Spleen (tissue), 7 donors: Measurements from ENCODE around the gene TRPV4.

Experiments
- POLR2A ChIP-seq, 3 donors: fragments of 450-650 bp; IDR thresholded peaks; one replicate each; pipeline ENCODE4 v1.5.1; 2017; ENCODE audit warnings: antibody characterized with exemption in 3 of 3, mild to moderate bottlenecking in 1 of 3
- POLR2AphosphoS5 ChIP-seq, 3 donors: sonication (generic); formaldehyde crosslinking; IDR thresholded peaks; one replicate each; pipeline ENCODE4 v1.5.1; 2017; ENCODE audit warnings: antibody characterized with exemption in 3 of 3
- TF ChIP-seq, protein P1 (sequence below), 11 experiments: fragments of 200-600 bp in 7 of 11; fragments of 450-650 bp in 4 of 11; sonication (generic) in 4 of 11; IDR thresholded peaks in 8 of 11; conservative IDR thresholded peaks in 3 of 11; 1 replicate in 7 of 11; 2 replicates in 4 of 11; pipeline versions ENCODE4 v1.4.0 to v1.8.0; 2016 to 2021; ENCODE audit warnings: antibody characterized with exemption in 11 of 11, inconsistent platforms in 4 of 11, mild to moderate bottlenecking in 1 of 11
- donor health status: DM: no; HTN: no; CAD: no; lungs with moderate emphysema.
- donor health status: DM: no; HTN: no; CAD: no.
- donor health status: DM: no; HTN: no; CAD: no.

DNA sequence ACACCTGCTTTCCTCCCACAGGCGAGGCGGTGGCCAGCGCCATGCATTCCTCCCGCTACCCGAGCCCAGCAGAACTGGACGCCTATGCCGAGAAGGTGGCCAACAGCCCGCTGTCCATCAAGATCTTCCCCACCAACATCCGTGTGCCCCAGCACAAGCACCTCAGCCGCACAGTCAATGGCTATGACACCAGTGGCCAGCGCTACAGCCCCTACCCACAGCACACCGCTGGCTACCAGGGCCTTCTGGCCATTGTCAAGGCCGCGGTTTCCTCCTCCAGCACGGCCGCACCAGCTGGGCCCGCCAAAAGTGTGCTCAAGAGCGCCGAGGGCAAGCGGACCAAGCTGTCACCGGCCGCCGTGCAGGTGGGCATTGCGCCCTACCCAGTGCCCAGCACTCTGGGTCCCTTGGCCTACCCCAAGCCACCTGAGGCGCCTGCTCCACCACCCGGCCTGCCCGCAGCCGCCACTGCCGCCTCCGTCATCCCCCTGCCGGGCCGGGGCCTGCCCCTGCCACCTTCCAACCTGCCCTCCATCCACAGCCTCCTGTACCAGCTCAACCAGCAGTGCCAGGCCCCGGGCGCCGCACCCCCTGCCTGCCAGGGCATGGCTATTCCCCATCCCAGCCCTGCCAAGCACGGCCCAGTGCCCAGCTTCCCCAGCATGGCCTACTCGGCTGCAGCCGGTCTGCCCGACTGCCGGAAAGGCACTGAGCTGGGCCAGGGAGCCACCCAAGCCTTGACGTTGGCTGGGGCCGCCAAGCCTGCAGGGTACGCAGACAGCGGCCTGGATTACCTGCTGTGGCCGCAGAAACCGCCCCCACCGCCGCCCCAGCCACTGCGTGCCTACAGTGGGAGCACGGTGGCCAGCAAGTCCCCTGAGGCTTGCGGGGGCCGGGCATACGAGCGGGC lies 65.0 kb downstream of the TRPV4 start:
- TF ChIP-seq, protein P1, sequence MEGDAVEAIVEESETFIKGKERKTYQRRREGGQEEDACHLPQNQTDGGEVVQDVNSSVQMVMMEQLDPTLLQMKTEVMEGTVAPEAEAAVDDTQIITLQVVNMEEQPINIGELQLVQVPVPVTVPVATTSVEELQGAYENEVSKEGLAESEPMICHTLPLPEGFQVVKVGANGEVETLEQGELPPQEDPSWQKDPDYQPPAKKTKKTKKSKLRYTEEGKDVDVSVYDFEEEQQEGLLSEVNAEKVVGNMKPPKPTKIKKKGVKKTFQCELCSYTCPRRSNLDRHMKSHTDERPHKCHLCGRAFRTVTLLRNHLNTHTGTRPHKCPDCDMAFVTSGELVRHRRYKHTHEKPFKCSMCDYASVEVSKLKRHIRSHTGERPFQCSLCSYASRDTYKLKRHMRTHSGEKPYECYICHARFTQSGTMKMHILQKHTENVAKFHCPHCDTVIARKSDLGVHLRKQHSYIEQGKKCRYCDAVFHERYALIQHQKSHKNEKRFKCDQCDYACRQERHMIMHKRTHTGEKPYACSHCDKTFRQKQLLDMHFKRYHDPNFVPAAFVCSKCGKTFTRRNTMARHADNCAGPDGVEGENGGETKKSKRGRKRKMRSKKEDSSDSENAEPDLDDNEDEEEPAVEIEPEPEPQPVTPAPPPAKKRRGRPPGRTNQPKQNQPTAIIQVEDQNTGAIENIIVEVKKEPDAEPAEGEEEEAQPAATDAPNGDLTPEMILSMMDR (IDR thresholded peaks at IDR 0.05 in 8 of 11, conservative IDR thresholded peaks at IDR 0.05 in 3 of 11): no peak
- no peak for TF ChIP-seq POLR2A (IDR thresholded peaks at IDR 0.05)
- no peak for TF ChIP-seq POLR2AphosphoS5 (IDR thresholded peaks at IDR 0.05)
